IMR-90 (cell line): ENCODE data around the gene KRTAP5-3. TPM values are rescaled to one million over a fixed set of nuclear protein-coding genes. Genes with fewer than 3 reads are reported as not detected.

Experiments
- ATAC-seq: fragments of 200-7000 bp; cut with Tn5 transposase; 2 replicates; pipeline ENCODE4 v1.9.1; 2020; ENCODE audit warnings: low read depth, mild to moderate bottlenecking, moderate library complexity
- Bru-seq: library from RNA; stranded (reverse); fragments of 400-500 nt; gene quantifications from one replicate; lab custom pipeline; 2021; lab: Mats Ljungman, UMichigan
- BruChase-seq, 2 experiments: library from RNA; stranded (reverse); fragments of 400-500 nt; gene quantifications; one replicate each; lab custom pipeline; 2021; lab: Mats Ljungman, UMichigan
- BruUV-seq: library from RNA; stranded (reverse); fragments of 400-500 nt; replicated peaks from 2 replicates; lab custom pipeline; 2021; lab: Mats Ljungman, UMichigan
- CTCF ChIA-PET: fragments of 300-600 bp; formaldehyde crosslinking; extraction: SDS; loops from one replicate; lab custom pipeline; 2021; ENCODE audit warnings: antibody characterized with exemption; lab: Yijun Ruan, JAX
- POLR2A ChIA-PET: fragments of 300-600 bp; sonication (Branson Sonifier 250); formaldehyde crosslinking; loops from one replicate; lab custom pipeline; 2022; ENCODE audit warnings: antibody characterized with exemption; ENCODE audit not compliant: unreplicated experiment; lab: Charles Lee
- DNase-seq: peaks from one replicate; pipeline ENCODE4 v3.0.0; 2013
- H2AFZ ChIP-seq: replicated peaks from 2 replicates; pipeline ENCODE3; 2013; ENCODE audit warnings: low read length, mild to moderate bottlenecking; ENCODE audit not compliant: poor library complexity
- H2AK5ac ChIP-seq: 2 replicates; pipeline ENCODE4 v1.6.1; 2013; ENCODE audit warnings: low read depth, low read length, inconsistent platforms
- H2AK9ac ChIP-seq: replicated peaks from 2 replicates; pipeline ENCODE3; 2013; ENCODE audit warnings: mild to moderate bottlenecking, low read depth, low read length, moderate library complexity; ENCODE audit not compliant: poor library complexity
- H2BK120ac ChIP-seq: 2 replicates; pipeline ENCODE4 v1.6.1; 2013; ENCODE audit warnings: low read depth, low read length, inconsistent platforms
- H2BK15ac ChIP-seq: 3 replicates; pipeline ENCODE4 v1.6.1; 2013; ENCODE audit warnings: low read depth, low read length, inconsistent platforms
- H2BK20ac ChIP-seq: 2 replicates; pipeline ENCODE4 v1.6.1; 2013; ENCODE audit warnings: low read depth, mild to moderate bottlenecking, inconsistent platforms, low read length, moderate library complexity
- H2BK5ac ChIP-seq: 2 replicates; pipeline ENCODE4 v1.6.1; 2013; ENCODE audit warnings: mild to moderate bottlenecking, low read depth, low read length, inconsistent platforms; ENCODE audit not compliant: poor library complexity, severe bottlenecking
- H3K14ac ChIP-seq: replicated peaks from 2 replicates; pipeline ENCODE4 v1.6.1; 2013; ENCODE audit warnings: low read depth, low read length, inconsistent platforms
- H3K18ac ChIP-seq: 2 replicates; pipeline ENCODE4 v1.6.1; 2013; ENCODE audit warnings: low read depth, low read length, control low read depth
- H3K23ac ChIP-seq: 2 replicates; pipeline ENCODE4 v1.6.1; 2013; ENCODE audit warnings: low read depth, low read length, inconsistent platforms
- H3K27ac ChIP-seq: 2 replicates; pipeline ENCODE4 v1.5.1; 2013; ENCODE audit warnings: mild to moderate bottlenecking, control low read depth, low read length; ENCODE audit not compliant: insufficient read depth
- H3K27me3 ChIP-seq: 2 replicates; pipeline ENCODE4 v1.6.1; 2013; ENCODE audit warnings: low read length; ENCODE audit not compliant: control insufficient read depth, insufficient read depth
- H3K36me3 ChIP-seq: 2 replicates; pipeline ENCODE4 v1.6.1; 2013; ENCODE audit warnings: low read length, mixed read lengths; ENCODE audit not compliant: control insufficient read depth, insufficient read depth
- H3K4ac ChIP-seq: 2 replicates; pipeline ENCODE4 v1.6.1; 2013; ENCODE audit warnings: low read depth, low read length, inconsistent platforms
- H3K4me1 ChIP-seq: 2 replicates; pipeline ENCODE4 v1.6.1; 2013; ENCODE audit warnings: low read length, mixed read lengths; ENCODE audit not compliant: control insufficient read depth, insufficient read depth
- H3K4me2 ChIP-seq: 2 replicates; pipeline ENCODE4 v1.6.1; 2013; ENCODE audit warnings: low read depth, mild to moderate bottlenecking, control low read depth, low read length, moderate library complexity
- H3K4me3 ChIP-seq: 2 replicates; pipeline ENCODE4 v1.5.1; 2013; ENCODE audit warnings: low read depth, mild to moderate bottlenecking, control low read depth, low read length, moderate library complexity; ENCODE audit not compliant: insufficient read depth
- H3K56ac ChIP-seq: 2 replicates; pipeline ENCODE4 v1.6.1; 2013; ENCODE audit warnings: low read length, inconsistent platforms; ENCODE audit not compliant: insufficient read depth; ENCODE audit errors: extremely low read depth
- H3K79me1 ChIP-seq, 2 experiments: 2 replicates each; pipeline ENCODE4 v1.6.1; 2013; ENCODE audit warnings: low read length in 2 of 2, inconsistent platforms in 1 of 2, low read depth in 1 of 2
- H3K9ac ChIP-seq: 2 replicates; pipeline ENCODE4 v1.6.1; 2013; ENCODE audit warnings: low read depth, low read length, control low read depth
- H3K9me1 ChIP-seq: 2 replicates; pipeline ENCODE4 v1.6.1; 2013; ENCODE audit warnings: low read length, inconsistent platforms; ENCODE audit not compliant: insufficient read depth
- H3K9me3 ChIP-seq: 2 replicates; pipeline ENCODE4 v1.6.1; 2013; ENCODE audit warnings: low read length; ENCODE audit not compliant: control insufficient read depth, insufficient read depth
- H4K20me1 ChIP-seq: 2 replicates; pipeline ENCODE4 v1.6.1; 2013; ENCODE audit warnings: low read length, inconsistent platforms; ENCODE audit not compliant: insufficient read depth
- H4K5ac ChIP-seq: 2 replicates; pipeline ENCODE4 v1.6.1; 2013; ENCODE audit warnings: mild to moderate bottlenecking, low read depth, low read length, control low read depth
- H4K8ac ChIP-seq, 2 experiments: 2 replicates each; pipeline ENCODE4 v1.6.1; 2013; ENCODE audit warnings: low read depth in 2 of 2, low read length in 2 of 2, control low read depth in 1 of 2, inconsistent platforms in 1 of 2
- H4K91ac ChIP-seq: 2 replicates; pipeline ENCODE4 v1.6.1; 2013; ENCODE audit warnings: low read depth, low read length, inconsistent platforms; ENCODE audit not compliant: insufficient read depth
- CEBPB ChIP-seq: IDR thresholded peaks from 2 replicates; pipeline ENCODE4 v1.6.1; 2012; ENCODE audit warnings: low read depth, low read length, improper control_type of control experiment
- CHD1 ChIP-seq: IDR thresholded peaks from 2 replicates; pipeline ENCODE4 v1.6.1; 2012; ENCODE audit warnings: low read depth, low read length, improper control_type of control experiment
- MAZ ChIP-seq: IDR thresholded peaks from 2 replicates; pipeline ENCODE4 v1.6.1; 2012; ENCODE audit warnings: low read depth, mild to moderate bottlenecking, low read length, improper control_type of control experiment, moderate library complexity, borderline replicate concordance
- NFE2L2 ChIP-seq: fragments of 150-350 bp; IDR thresholded peaks from 2 replicates; pipeline ENCODE4 v1.6.1; 2016; ENCODE audit warnings: low read depth, mild to moderate bottlenecking, low read length
- POLR2A ChIP-seq: IDR thresholded peaks from 2 replicates; pipeline ENCODE4 v1.6.1; 2012; ENCODE audit warnings: mild to moderate bottlenecking, low read depth, low read length
- RCOR1 ChIP-seq: IDR thresholded peaks from 2 replicates; pipeline ENCODE4 v1.6.1; 2012; ENCODE audit warnings: mild to moderate bottlenecking, low read length, improper control_type of control experiment; ENCODE audit not compliant: insufficient replicate concordance
- RFX5 ChIP-seq: IDR thresholded peaks from 2 replicates; pipeline ENCODE4 v1.8.0; 2012; ENCODE audit warnings: low read depth, mild to moderate bottlenecking, low read length, moderate library complexity
- SMC3 ChIP-seq: fragments of 150-350 bp; IDR thresholded peaks from 2 replicates; pipeline ENCODE4 v1.6.1; 2016; ENCODE audit warnings: low read depth, mild to moderate bottlenecking, antibody characterized with exemption, low read length, moderate library complexity
- WGBS, 2 experiments: methylation state at CpG; one replicate each; pipeline versions ENCODE4 v1.1.5 to v1.1.7; 2013; ENCODE audit warnings: missing lambda C conversion rate in 2 of 2; ENCODE audit not compliant: insufficient read length in 1 of 2; ENCODE audit errors: extremely low coverage in 2 of 2; 5-methylcytosine and 5-hydroxymethylcytosine counted together
- dilution Hi-C: fragments of 300-500 bp; cut with HindIII; formaldehyde crosslinking; loops from one replicate; pipeline ENCODE4 v1.14.3; 2018; ENCODE audit warnings: low sequenced_read_pairs; ENCODE audit not compliant: unreplicated experiment
- in situ Hi-C: fragments of 300-500 bp; cut with MboI; formaldehyde crosslinking; loops from 3 replicates; pipeline ENCODE4 v1.14.3; 2019; ENCODE audit warnings: low sequenced_read_pairs, inconsistent platforms, mixed read lengths
- intact Hi-C: fragments of 100-400 bp; cut with micrococcal nuclease; formaldehyde crosslinking; loops from 2 replicates; pipeline ENCODE4 v1.10.0; 2022
- long read RNA-seq: library from polyadenylated mRNA; unstranded; transcript quantifications from one replicate; pipeline ENCODE4 v2.0.0, GENCODE V29; 2021; ENCODE audit not compliant: unreplicated experiment
- polyA plus RNA-seq, 3 experiments: library from polyadenylated mRNA; depleted of rRNA; stranded (reverse); fragments of >200 nt; gene quantifications; 2 replicates each; pipeline ENCODE4 v1.2.3, GENCODE V29; 2012; ENCODE audit warnings: low replicate concordance in 1 of 3
- total RNA-seq: library from RNA; depleted of rRNA; stranded (reverse); fragments of >200 nt; gene quantifications from 2 replicates; pipeline ENCODE4 v1.2.3, GENCODE V29; 2012; rRNA removed
- TF ChIP-seq, protein P1 (sequence below): fragments of 150-350 bp; IDR thresholded peaks from 2 replicates; pipeline ENCODE4 v1.6.1; 2017; ENCODE audit warnings: mild to moderate bottlenecking, antibody characterized with exemption, low read length, low read depth

KRTAP5-3 gene, protein sequence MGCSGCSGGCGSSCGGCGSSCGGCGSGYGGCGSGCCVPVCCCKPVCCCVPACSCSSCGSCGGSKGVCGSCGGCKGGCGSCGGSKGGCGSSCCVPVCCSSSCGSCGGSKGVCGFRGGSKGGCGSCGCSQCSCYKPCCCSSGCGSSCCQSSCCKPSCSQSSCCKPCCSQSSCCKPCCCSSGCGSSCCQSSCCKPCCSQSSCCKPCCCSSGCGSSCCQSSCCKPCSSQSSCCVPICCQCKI
- not detected in 2 replicates for total RNA-seq
- not detected in 2 replicates for polyA plus RNA-seq (2012; rRNA removed)
- not detected in 2 replicates for polyA plus RNA-seq (2012; cell fraction: cytosol; rRNA removed)
- not detected in 2 replicates for polyA plus RNA-seq (2012; cell fraction: nucleus; rRNA removed; ENCODE audit: low replicate concordance)
- not detected for Bru-seq, nascent RNA
- not detected for BruChase-seq, experiment 1, labeled RNA remaining after a 6-hour chase
- not detected for BruChase-seq, experiment 2, labeled RNA remaining after a 2-hour chase
- long read RNA-seq, result 0 reads

GRCh38 chr11:1608363-1608762 is at the start of gene KRTAP5-3:
KRTAP5-3 (minus strand) TSS chr11:1608463; CDS start chr11:1608385, 78 bp downstream.
- Histone ChIP-seq H4K91ac (no peak within 1 kb of the TSS), H2BK120ac (no peak within 1 kb of the TSS), H3K27ac (no peak within 1 kb of the TSS), H3K4ac (no peak within 1 kb of the TSS), H2BK15ac (no peak within 1 kb of the TSS), H3K9ac (no peak within 1 kb of the TSS), H3K18ac (no peak within 1 kb of the TSS), H2BK5ac (no peak within 1 kb of the TSS), H4K8ac (no peak within 1 kb of the TSS), H3K9me1 (no peaks in the 10 kb centered on the region), H2AK5ac (no peak within 1 kb of the TSS), H3K4me1 (no peaks in the 10 kb centered on the region), H2AFZ (no peak within 1 kb of the TSS), H4K5ac (no peak within 1 kb of the TSS), H3K23ac (no peak within 1 kb of the TSS), H2BK20ac (no peak within 1 kb of the TSS), H3K36me3 (no peaks in the 10 kb centered on the region), H3K27me3 (peaks cover 49% of the 10 kb centered on the region), H3K4me2 (no peak within 1 kb of the TSS), H3K4me3 (no peak within 1 kb of the TSS), H3K79me1 (no peaks in the 10 kb centered on the region), H3K14ac (no peak within 1 kb of the TSS), H2AK9ac (no peak within 1 kb of the TSS), H3K9me3 (no peaks in the 10 kb centered on the region), H3K56ac (no peak within 1 kb of the TSS), H4K20me1 (no peaks in the 10 kb centered on the region)
- no CpG with 5 or more reads among the region's 4 CpGs for WGBS, 2 experiments
- in situ Hi-C loops (no loop called here), intact Hi-C loops (no loop called here), dilution Hi-C loops (no loop called here)
- ATAC-seq (no peak), DNase-seq (no peak)
- no peak for TF ChIP-seq SMC3
- no peak for TF ChIP-seq CHD1
- no peak for TF ChIP-seq RCOR1
- no peak for TF ChIP-seq RFX5
- TF ChIP-seq NFE2L2, result no peak
- TF ChIP-seq POLR2A, result no peak
- TF ChIP-seq, protein P1, sequence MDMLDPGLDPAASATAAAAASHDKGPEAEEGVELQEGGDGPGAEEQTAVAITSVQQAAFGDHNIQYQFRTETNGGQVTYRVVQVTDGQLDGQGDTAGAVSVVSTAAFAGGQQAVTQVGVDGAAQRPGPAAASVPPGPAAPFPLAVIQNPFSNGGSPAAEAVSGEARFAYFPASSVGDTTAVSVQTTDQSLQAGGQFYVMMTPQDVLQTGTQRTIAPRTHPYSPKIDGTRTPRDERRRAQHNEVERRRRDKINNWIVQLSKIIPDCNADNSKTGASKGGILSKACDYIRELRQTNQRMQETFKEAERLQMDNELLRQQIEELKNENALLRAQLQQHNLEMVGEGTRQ, result no peak
- TF ChIP-seq MAZ, result no peak
- no peak for TF ChIP-seq CEBPB
- ChIA-PET POLR2A (no interaction called here), CTCF (interaction anchor here (2.2 kb wide), 1 partner anchor 13 kb away, joined by 7 read pairs; no protein-coding TSS in a partner anchor)
- no TSS peak for BruUV-seq
